Limb (tissue), 2 donors: ENCODE measurements around the gene CCL20.
A peak's percentile ranks its signal among the peaks of the same experiment; 100 is the strongest.
"Not testable (repeated sequence)": the region's sequence is repeated elsewhere in the genome, so short reads cannot be mapped to it uniquely, and the experiment has no call there.

ENCODE experiments used
- DNase-seq, 2 donors: peaks; one replicate each; pipeline ENCODE4 v3.0.0-alpha.2; 2016; ENCODE audit errors: extremely low spot score in 2 of 2

CCL20 gene

DNA sequence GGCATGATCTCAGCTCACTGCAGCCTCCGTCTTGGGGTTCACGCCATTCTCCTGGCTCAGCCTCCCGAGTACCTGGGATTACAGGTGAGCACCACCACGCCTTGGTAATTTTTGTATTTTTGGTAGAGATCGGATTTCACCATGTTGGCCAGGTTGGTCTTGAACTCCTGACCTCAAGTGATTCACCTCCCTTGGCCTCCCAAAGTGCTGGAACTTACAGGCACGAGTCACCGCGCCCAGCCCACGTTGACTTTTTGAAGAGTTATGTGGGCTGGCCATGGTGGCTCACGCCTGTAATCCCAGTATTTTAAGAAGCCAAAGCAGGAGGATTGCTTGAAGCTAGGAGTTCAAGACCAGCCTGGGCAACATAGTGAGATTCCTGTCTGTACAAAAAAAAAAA lies 20.8 kb downstream of the CCL20 start:
- no peak for DNase-seq

- no peak for DNase-seq
These were observed 21.4 kb downstream of the CCL20 start for GRCh38 chr2:227834916-227835650.

DNA sequence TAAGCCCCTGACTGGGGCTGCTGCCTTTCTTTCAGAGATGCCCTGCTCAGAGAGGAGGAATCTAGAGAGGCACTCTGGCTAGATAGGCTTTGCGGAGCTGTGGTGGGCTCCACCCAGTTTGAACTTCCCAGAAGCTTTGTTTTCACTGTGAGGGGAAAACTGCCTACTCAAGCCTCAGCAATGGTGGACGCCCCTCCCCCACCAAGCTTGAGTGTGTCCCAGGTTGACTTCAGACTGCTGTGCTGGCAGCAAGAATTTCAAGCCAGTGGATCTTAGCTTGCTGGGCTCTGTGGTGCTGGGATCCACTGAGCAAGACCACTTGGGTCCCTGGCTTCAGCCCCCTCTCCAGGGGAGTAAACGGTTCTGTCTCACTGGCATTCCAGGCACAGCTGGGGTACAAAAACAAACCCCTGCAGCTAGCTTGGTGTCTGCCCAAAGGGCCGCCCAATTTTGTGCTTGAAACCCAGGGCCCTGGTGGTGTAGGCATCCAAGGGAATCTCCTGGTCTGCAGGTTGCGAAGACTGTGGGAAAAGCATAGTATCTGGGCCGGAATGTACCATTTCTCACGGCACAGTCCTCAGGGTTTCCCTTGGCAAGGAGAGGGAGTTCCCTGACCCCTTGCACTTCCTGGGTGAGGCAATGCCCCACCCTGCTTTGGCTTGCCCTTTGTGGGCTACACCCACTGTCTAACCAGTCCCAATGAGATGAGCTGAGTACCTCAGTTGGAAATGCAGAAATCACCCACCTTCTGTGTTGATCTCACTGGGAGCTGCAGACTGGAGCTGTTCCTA lies 25.9 kb downstream of the CCL20 start:
- not testable (repeated sequence) for DNase-seq

- DNase-seq, result no peak
These were observed 33.2 kb downstream of the CCL20 start for GRCh38 chr2:227846831-227847230.

DNA sequence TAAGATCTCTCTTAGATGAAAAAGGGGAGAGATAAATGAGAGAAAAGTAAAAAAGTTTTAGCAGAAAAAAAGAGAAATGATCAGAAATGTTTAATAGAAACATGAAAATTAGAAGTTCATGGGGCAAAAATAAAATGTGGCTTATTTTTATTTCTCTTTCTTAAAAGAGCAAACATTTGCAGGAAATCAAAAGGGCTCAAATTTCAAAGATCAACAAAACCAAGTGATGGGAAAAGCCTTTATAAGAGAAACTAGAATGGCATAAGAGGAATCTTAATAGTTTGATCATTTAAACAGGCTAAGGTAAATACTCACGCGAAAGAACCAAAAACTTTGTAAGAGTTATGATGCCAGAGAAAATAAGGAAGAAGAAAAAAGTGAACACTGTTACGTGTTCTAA lies 34.5 kb downstream of the CCL20 start:
- no peak for DNase-seq

- DNase-seq, result no peak
These were observed 34.9 kb downstream of the CCL20 start for GRCh38 chr2:227848586-227848985.

DNA sequence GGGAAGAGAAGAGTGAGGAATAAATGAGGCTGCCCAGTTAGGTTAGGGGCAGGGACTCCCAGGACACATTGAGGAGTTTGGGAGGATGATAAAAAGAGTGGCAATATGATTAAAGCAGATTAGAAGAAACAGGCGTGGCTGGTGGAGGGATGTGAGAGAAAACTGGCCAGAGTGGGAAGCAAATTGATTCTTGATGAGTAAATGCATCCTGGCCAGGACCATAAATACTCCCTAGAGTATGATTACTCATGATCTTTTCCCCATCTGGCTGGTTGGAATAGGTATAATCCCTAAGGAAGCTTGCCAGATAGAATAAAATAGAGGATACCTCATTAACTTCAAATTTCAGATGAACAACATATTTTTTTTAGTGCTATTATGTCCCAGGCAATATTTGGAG lies 36.3 kb downstream of the CCL20 start:
- DNase-seq, result no peak

GRCh38 chr2:227853204-227853629 lies 39.6 kb downstream of the CCL20 start:
- peak in 1 of 2 donors; percentile 33 for DNase-seq

DNA sequence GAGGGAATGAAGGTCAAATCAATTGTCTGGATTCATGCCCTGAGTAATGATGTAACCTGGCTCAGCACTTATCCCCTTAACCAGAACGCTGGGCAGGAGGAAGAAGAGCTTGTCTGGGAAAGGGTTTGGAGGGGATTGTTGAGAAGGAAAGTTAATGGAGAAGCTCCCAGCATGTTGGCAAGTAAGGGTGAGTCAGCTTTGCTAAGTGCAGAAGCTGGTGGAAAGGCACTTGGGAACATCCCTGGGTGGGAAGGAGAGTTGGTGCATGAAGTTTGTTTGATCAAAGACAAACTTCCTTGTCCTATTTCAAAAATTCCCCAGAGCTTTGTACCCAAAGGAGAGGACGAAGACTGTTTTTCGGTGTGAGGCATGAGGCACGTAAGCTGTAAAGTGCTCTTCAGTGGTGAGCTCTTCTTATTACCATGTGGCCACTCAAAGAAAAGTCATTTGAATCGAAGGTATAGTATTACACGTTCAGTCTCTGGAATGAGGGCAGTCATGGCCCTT lies 40.2 kb downstream of the CCL20 start:
- no peak for DNase-seq

DNA sequence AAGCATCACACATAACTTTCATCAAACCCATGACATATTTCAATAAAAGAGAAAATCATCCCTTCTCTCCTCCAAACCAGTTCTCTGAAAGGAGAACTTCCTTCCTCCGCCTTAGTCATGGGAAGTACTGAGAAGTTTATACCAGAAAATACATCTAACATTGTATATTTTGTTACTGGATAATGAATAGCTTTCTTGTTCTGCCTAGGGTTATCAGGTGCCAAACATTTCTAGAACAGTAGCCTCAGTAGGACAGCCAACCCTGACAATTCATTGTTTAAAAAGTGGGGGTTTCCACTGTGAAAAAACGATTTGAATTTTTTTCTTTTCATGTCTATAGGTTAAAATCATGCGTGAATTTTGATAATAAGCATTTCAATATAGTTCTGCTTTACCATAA lies 41.8 kb downstream of the CCL20 start:
- no peak for DNase-seq

DNA sequence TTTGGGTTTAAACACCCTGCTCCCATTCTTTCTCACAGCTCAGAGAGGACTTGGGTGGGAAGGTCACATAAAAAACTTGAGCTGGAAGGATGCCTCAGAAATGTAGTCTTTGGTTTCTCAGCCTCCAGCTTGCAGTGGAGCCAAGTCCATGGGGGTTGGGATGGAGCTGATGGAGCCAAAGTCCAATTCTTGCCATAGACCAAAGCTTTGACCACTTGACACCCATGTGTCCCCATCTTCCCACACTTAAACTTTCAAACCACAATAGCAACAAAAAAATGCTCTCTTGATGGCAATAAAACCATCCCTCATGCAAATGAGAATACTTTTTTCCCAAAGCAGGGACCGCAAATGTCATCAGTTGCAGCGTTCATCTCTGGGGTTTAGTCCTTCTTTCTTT lies 43.1 kb downstream of the CCL20 start:
- DNase-seq, result no peak

- no peak for DNase-seq
These were observed 46.6 kb downstream of the CCL20 start for GRCh38 chr2:227860221-227860641.

DNA sequence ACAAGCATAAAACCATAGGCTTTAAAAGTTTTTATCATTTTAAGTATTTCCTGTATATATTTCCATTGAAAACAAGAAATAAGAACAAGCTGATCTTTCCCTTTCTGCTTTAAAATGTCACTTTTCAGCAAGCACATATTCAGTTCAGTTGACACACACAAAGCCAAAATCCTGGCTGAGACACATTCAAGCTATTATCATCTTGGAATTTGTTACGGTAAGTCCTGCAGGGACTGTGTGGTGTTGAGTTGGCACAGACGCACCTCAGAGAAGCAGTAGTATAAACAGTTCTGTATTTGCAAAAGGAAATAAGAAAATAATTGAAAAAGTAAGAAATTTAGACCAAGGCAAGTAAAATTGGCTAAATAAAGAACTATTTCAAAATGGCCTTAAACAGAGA lies 47.4 kb downstream of the CCL20 start:
- DNase-seq, result no peak

- DNase-seq, result no peak
These were observed 48.6 kb downstream of the CCL20 start for GRCh38 chr2:227862227-227862740.

- no peak for DNase-seq
These were observed 49.3 kb downstream of the CCL20 start for GRCh38 chr2:227862741-227863588.

- DNase-seq, result no peak
These were observed 50.6 kb downstream of the CCL20 start for GRCh38 chr2:227864161-227864756.

DNA sequence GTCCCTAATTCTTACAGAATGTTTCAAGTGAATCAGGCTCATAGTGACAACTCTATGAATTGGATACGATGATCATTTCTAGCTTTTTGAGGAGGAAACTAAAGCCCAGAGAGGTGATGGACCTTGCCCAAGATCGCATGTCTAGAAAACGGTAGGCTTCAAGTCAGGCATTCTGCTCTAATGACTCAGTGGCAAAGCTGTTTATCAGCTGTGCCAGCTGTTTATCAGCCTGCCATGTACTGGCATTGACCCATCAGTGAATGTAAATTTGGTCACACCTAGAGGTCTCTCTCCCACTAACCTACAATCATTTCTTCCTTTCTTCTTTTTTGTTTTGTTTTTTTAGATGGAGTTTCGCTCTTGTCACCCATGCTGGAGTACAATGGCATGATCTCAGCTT lies 51.6 kb downstream of the CCL20 start:
- no peak for DNase-seq
